WTC11 (cell line): ENCODE measurements around the gene NLGN4X. TPM values are rescaled to one million over a fixed set of nuclear protein-coding genes. Genes with fewer than 3 reads are reported as not detected.

ENCODE experiments used
- ATAC-seq: fragments of 200-7000 bp; cut with Tn5 transposase; 2 replicates; pipeline ENCODE4 v1.10.0; 2021; ENCODE audit warnings: mild to moderate bottlenecking, moderate library complexity
- CTCF ChIA-PET: fragments of 300-600 bp; sonication (Branson Sonifier 250); formaldehyde crosslinking; loops from one replicate; lab custom pipeline; 2021; ENCODE audit warnings: antibody characterized with exemption; lab: Charles Lee
- POLR2A ChIA-PET: fragments of 350-600 bp; sonication (Branson Sonifier 250); formaldehyde crosslinking; loops from one replicate; lab custom pipeline; 2021; ENCODE audit warnings: antibody characterized with exemption; lab: Charles Lee
- DNase-seq: peaks from one replicate; pipeline ENCODE4 v3.0.0; 2021; ENCODE audit warnings: low spot score
- H3K27ac Mint-ChIP-seq: 2 replicates; pipeline ENCODE4 v1.8.0; 2021; ENCODE audit warnings: mixed read lengths
- H3K27me3 Mint-ChIP-seq: 2 replicates; pipeline ENCODE4 v1.8.0; 2021; ENCODE audit warnings: low read depth, mild to moderate bottlenecking, moderate library complexity, mixed read lengths
- H3K36me3 Mint-ChIP-seq: 2 replicates; pipeline ENCODE4 v1.8.0; 2021; ENCODE audit warnings: mixed read lengths
- H3K4me1 Mint-ChIP-seq: 2 replicates; pipeline ENCODE4 v1.8.0; 2022; ENCODE audit warnings: mixed read lengths
- H3K4me3 Mint-ChIP-seq: 2 replicates; pipeline ENCODE4 v1.8.0; 2021; ENCODE audit warnings: mild to moderate bottlenecking, moderate library complexity, mixed read lengths
- H3K9me3 Mint-ChIP-seq: 2 replicates; pipeline ENCODE4 v1.8.0; 2021; ENCODE audit warnings: mixed read lengths
- CREB1 ChIP-seq: sonication (generic); formaldehyde crosslinking; IDR thresholded peaks from 2 replicates; pipeline ENCODE4 v1.8.0; 2023; ENCODE audit warnings: mild to moderate bottlenecking, missing genetic modification reagents
- EMX1 ChIP-seq: fragments of 250-450 bp; sonication (Bioruptor Pico); IDR thresholded peaks from 2 replicates; pipeline ENCODE4 v1.8.0; 2021; ENCODE audit warnings: mild to moderate bottlenecking
- FOXP1 ChIP-seq: sonication (generic); formaldehyde crosslinking; IDR thresholded peaks from 2 replicates; pipeline ENCODE4 v1.8.0; 2022; ENCODE audit warnings: missing genetic modification reagents, mild to moderate bottlenecking, moderate library complexity, borderline replicate concordance
- MYBL2 ChIP-seq: sonication (generic); formaldehyde crosslinking; IDR thresholded peaks from 2 replicates; pipeline ENCODE4 v1.8.1; 2023; ENCODE audit warnings: mild to moderate bottlenecking, moderate library complexity, missing genetic modification reagents
- NFYB ChIP-seq: sonication (generic); formaldehyde crosslinking; conservative IDR thresholded peaks from 2 replicates; pipeline ENCODE4 v1.8.0; 2022; ENCODE audit warnings: low read depth, missing genetic modification reagents
- PRRX2 ChIP-seq: fragments of 250-450 bp; sonication (Bioruptor Pico); IDR thresholded peaks from 2 replicates; pipeline ENCODE4 v1.8.0; 2021; ENCODE audit warnings: mild to moderate bottlenecking
- SMAD4 ChIP-seq: sonication (generic); formaldehyde crosslinking; IDR thresholded peaks from 2 replicates; pipeline ENCODE4 v1.8.0; 2022; ENCODE audit warnings: mild to moderate bottlenecking, missing genetic modification reagents
- TEAD4 ChIP-seq: sonication (generic); formaldehyde crosslinking; IDR thresholded peaks from 2 replicates; pipeline ENCODE4 v1.8.0; 2022; ENCODE audit warnings: mild to moderate bottlenecking, missing genetic modification reagents
- ZBTB21 ChIP-seq: sonication (generic); formaldehyde crosslinking; IDR thresholded peaks from 2 replicates; pipeline ENCODE4 v1.8.1; 2023; ENCODE audit warnings: mild to moderate bottlenecking, missing genetic modification reagents, borderline replicate concordance
- total RNA-seq: library from RNA; stranded (reverse); gene quantifications from 3 replicates; pipeline ENCODE4 v1.2.3, GENCODE V29; 2021
- TF ChIP-seq, protein P1 (sequence below): sonication (generic); formaldehyde crosslinking; IDR thresholded peaks from 2 replicates; pipeline ENCODE4 v1.8.0; 2023; ENCODE audit warnings: missing genetic modification reagents, mild to moderate bottlenecking, borderline replicate concordance
- TF ChIP-seq, protein P2 (sequence below): sonication (generic); formaldehyde crosslinking; conservative IDR thresholded peaks from 2 replicates; pipeline ENCODE4 v1.8.1; 2022; ENCODE audit warnings: mild to moderate bottlenecking, missing genetic modification reagents
- TF ChIP-seq, protein P3 (sequence below): sonication (generic); formaldehyde crosslinking; IDR thresholded peaks from 2 replicates; pipeline ENCODE4 v1.8.0; 2022; ENCODE audit warnings: mild to moderate bottlenecking, missing genetic modification reagents
- TF ChIP-seq, protein P4 (sequence below): sonication (generic); formaldehyde crosslinking; IDR thresholded peaks from 2 replicates; pipeline ENCODE4 v1.8.1; 2022; ENCODE audit warnings: mild to moderate bottlenecking, missing genetic modification reagents, moderate library complexity, borderline replicate concordance
- TF ChIP-seq, protein P5 (sequence below): fragments of 250-450 bp; sonication (Bioruptor Pico); IDR thresholded peaks from 2 replicates; pipeline ENCODE4 v1.8.0; 2021; ENCODE audit warnings: mild to moderate bottlenecking
- TF ChIP-seq, protein P6 (sequence below): fragments of 250-450 bp; sonication (Bioruptor Pico); IDR thresholded peaks from 2 replicates; pipeline ENCODE4 v1.9.0; 2021; ENCODE audit warnings: mild to moderate bottlenecking, borderline replicate concordance
- TF ChIP-seq, protein P7 (sequence below): fragments of 250-450 bp; sonication (Bioruptor Pico); IDR thresholded peaks from 2 replicates; pipeline ENCODE4 v1.9.0; 2021; ENCODE audit warnings: mild to moderate bottlenecking

The NLGN4X gene
- total RNA-seq, 1 experiment from 2014 or later, result 53.8 TPM

DNA sequence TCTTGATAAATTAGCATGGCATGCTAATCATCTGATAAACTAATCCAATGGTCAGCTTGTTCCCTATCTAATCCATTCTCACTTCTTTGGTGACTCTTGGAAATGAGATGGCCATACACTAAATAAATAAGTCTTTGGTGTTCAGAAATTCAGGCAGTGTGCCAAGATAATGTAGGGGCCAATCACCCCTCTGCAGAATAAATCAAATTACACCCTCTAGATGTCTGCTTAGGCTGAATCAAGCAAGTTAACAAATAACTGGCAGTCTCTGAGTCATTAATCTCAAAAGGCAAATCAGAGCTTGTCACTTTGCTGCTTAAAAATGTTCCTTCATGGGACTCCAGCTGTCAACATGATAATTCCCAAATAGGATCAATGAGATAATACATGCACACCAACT, 97.4 kb downstream of the NLGN4X start:
- H3K27ac Mint-ChIP-seq, result no peak overlapping the region
- CTCF ChIA-PET, result no interaction called here

DNA sequence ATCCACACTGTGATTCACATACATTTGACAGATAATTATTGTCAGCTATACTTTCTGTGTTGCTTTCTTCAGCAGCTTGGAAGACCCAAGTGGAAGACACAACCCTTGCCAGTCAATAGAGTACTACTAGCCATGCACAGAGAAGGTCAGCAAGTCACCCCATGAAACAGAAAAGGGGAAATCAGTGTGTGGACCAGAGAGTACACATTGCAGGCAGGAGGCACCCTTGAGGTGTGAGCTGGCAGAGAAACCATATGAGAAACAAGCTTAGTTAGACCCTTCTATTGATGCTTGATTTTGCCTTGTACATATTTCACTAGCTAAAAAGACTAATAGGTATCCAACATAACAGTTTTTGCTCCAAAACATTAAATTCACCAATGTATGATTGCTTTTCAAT, 99.5 kb downstream of the NLGN4X start:
- Mint-ChIP-seq H3K4me1 (peaks cover 4% of the 10 kb centered on the region; the same call in 1 of the 2 replicates), H3K27ac (no peak overlapping the region), H3K4me3 (no peak overlapping the region), H3K36me3 (peaks cover 2% of the 10 kb centered on the region; the same call in 1 of the 2 replicates), H3K27me3 (no peaks in the 10 kb centered on the region), H3K9me3 (no peaks in the 10 kb centered on the region)
- CTCF ChIA-PET, result interaction anchor here (1.5 kb wide), 1 partner anchor 10 kb away, joined by 3 read pairs; no protein-coding TSS in a partner anchor
- no peak; the same call in 1 of the 2 replicates for ATAC-seq
- no peak for TF ChIP-seq NFYB
- TF ChIP-seq, protein P1, sequence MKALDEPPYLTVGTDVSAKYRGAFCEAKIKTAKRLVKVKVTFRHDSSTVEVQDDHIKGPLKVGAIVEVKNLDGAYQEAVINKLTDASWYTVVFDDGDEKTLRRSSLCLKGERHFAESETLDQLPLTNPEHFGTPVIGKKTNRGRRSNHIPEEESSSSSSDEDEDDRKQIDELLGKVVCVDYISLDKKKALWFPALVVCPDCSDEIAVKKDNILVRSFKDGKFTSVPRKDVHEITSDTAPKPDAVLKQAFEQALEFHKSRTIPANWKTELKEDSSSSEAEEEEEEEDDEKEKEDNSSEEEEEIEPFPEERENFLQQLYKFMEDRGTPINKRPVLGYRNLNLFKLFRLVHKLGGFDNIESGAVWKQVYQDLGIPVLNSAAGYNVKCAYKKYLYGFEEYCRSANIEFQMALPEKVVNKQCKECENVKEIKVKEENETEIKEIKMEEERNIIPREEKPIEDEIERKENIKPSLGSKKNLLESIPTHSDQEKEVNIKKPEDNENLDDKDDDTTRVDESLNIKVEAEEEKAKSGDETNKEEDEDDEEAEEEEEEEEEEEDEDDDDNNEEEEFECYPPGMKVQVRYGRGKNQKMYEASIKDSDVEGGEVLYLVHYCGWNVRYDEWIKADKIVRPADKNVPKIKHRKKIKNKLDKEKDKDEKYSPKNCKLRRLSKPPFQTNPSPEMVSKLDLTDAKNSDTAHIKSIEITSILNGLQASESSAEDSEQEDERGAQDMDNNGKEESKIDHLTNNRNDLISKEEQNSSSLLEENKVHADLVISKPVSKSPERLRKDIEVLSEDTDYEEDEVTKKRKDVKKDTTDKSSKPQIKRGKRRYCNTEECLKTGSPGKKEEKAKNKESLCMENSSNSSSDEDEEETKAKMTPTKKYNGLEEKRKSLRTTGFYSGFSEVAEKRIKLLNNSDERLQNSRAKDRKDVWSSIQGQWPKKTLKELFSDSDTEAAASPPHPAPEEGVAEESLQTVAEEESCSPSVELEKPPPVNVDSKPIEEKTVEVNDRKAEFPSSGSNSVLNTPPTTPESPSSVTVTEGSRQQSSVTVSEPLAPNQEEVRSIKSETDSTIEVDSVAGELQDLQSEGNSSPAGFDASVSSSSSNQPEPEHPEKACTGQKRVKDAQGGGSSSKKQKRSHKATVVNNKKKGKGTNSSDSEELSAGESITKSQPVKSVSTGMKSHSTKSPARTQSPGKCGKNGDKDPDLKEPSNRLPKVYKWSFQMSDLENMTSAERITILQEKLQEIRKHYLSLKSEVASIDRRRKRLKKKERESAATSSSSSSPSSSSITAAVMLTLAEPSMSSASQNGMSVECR (CRISPR knock-in tag), result no peak
- DNase-seq, result no peak
- POLR2A ChIA-PET, result no interaction called here

More for the DNA sequence above, 97.4 kb downstream of the NLGN4X start:
- DNase-seq (no peak), ATAC-seq (no peak)
- no peaks in the 10 kb centered on the region for H3K4me1 Mint-ChIP-seq
- H3K9me3 Mint-ChIP-seq, result no peaks in the 10 kb centered on the region
- no peak for TF ChIP-seq FOXP1 (CRISPR knock-in tag)
- TF ChIP-seq, protein P2, sequence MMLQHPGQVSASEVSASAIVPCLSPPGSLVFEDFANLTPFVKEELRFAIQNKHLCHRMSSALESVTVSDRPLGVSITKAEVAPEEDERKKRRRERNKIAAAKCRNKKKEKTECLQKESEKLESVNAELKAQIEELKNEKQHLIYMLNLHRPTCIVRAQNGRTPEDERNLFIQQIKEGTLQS (CRISPR knock-in tag), result no peak
- no peak for TF ChIP-seq EMX1 (CRISPR knock-in tag)
- no peak for TF ChIP-seq CREB1
- TF ChIP-seq, protein P3, sequence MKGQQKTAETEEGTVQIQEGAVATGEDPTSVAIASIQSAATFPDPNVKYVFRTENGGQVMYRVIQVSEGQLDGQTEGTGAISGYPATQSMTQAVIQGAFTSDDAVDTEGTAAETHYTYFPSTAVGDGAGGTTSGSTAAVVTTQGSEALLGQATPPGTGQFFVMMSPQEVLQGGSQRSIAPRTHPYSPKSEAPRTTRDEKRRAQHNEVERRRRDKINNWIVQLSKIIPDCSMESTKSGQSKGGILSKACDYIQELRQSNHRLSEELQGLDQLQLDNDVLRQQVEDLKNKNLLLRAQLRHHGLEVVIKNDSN (CRISPR knock-in tag), result no peak
- TF ChIP-seq, protein P4, sequence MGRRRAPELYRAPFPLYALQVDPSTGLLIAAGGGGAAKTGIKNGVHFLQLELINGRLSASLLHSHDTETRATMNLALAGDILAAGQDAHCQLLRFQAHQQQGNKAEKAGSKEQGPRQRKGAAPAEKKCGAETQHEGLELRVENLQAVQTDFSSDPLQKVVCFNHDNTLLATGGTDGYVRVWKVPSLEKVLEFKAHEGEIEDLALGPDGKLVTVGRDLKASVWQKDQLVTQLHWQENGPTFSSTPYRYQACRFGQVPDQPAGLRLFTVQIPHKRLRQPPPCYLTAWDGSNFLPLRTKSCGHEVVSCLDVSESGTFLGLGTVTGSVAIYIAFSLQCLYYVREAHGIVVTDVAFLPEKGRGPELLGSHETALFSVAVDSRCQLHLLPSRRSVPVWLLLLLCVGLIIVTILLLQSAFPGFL (CRISPR knock-in tag), result no peak
- no peak for TF ChIP-seq TEAD4 (CRISPR knock-in tag)
- TF ChIP-seq, protein P5, sequence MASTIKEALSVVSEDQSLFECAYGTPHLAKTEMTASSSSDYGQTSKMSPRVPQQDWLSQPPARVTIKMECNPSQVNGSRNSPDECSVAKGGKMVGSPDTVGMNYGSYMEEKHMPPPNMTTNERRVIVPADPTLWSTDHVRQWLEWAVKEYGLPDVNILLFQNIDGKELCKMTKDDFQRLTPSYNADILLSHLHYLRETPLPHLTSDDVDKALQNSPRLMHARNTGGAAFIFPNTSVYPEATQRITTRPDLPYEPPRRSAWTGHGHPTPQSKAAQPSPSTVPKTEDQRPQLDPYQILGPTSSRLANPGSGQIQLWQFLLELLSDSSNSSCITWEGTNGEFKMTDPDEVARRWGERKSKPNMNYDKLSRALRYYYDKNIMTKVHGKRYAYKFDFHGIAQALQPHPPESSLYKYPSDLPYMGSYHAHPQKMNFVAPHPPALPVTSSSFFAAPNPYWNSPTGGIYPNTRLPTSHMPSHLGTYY (CRISPR knock-in tag), result no peak
- TF ChIP-seq, protein P6, sequence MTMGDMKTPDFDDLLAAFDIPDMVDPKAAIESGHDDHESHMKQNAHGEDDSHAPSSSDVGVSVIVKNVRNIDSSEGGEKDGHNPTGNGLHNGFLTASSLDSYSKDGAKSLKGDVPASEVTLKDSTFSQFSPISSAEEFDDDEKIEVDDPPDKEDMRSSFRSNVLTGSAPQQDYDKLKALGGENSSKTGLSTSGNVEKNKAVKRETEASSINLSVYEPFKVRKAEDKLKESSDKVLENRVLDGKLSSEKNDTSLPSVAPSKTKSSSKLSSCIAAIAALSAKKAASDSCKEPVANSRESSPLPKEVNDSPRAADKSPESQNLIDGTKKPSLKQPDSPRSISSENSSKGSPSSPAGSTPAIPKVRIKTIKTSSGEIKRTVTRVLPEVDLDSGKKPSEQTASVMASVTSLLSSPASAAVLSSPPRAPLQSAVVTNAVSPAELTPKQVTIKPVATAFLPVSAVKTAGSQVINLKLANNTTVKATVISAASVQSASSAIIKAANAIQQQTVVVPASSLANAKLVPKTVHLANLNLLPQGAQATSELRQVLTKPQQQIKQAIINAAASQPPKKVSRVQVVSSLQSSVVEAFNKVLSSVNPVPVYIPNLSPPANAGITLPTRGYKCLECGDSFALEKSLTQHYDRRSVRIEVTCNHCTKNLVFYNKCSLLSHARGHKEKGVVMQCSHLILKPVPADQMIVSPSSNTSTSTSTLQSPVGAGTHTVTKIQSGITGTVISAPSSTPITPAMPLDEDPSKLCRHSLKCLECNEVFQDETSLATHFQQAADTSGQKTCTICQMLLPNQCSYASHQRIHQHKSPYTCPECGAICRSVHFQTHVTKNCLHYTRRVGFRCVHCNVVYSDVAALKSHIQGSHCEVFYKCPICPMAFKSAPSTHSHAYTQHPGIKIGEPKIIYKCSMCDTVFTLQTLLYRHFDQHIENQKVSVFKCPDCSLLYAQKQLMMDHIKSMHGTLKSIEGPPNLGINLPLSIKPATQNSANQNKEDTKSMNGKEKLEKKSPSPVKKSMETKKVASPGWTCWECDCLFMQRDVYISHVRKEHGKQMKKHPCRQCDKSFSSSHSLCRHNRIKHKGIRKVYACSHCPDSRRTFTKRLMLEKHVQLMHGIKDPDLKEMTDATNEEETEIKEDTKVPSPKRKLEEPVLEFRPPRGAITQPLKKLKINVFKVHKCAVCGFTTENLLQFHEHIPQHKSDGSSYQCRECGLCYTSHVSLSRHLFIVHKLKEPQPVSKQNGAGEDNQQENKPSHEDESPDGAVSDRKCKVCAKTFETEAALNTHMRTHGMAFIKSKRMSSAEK, result no peak
- no peak for TF ChIP-seq SMAD4
- TF ChIP-seq, protein P7, sequence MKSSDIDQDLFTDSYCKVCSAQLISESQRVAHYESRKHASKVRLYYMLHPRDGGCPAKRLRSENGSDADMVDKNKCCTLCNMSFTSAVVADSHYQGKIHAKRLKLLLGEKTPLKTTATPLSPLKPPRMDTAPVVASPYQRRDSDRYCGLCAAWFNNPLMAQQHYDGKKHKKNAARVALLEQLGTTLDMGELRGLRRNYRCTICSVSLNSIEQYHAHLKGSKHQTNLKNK (CRISPR knock-in tag), result no peak
- no peak for TF ChIP-seq MYBL2 (CRISPR knock-in tag)
- TF ChIP-seq PRRX2 (CRISPR knock-in tag), result no peak
- TF ChIP-seq ZBTB21, result no peak
- no peak overlapping the region for H3K4me3 Mint-ChIP-seq
- H3K36me3 Mint-ChIP-seq, result peaks cover 8% of the 10 kb centered on the region; the same call in 1 of the 2 replicates
- POLR2A ChIA-PET, result no interaction called here
- no peaks in the 10 kb centered on the region for H3K27me3 Mint-ChIP-seq
